GM12878 (cell line): ENCODE results near the gene AXIN1.

Experiments
- ASH2L ChIP-seq: fragments of 300-600, 200-600 bp; sonication (generic); IDR thresholded peaks from 2 replicates; pipeline ENCODE4 v1.6.1; 2017; ENCODE audit warnings: low read depth, mild to moderate bottlenecking, borderline replicate concordance
- CEBPB ChIP-seq, 2 experiments: fragments of 150-350 bp in 1 of 2; IDR thresholded peaks; 2 replicates each; pipeline ENCODE4 v1.6.1; 2012 to 2014; ENCODE audit warnings: low read depth in 2 of 2, low read length in 2 of 2, borderline replicate concordance in 1 of 2, inconsistent platforms in 1 of 2
- EP300 ChIP-seq, 2 experiments: fragments of 150-350 bp in 1 of 2; IDR thresholded peaks; 2 replicates each; pipeline ENCODE4 v1.6.1; 2011 to 2012; ENCODE audit warnings: low read depth in 2 of 2, low read length in 2 of 2, borderline replicate concordance in 1 of 2, improper control_type of control experiment in 1 of 2, inconsistent platforms in 1 of 2; ENCODE audit not compliant: control insufficient read depth in 1 of 2
- FOS ChIP-seq: IDR thresholded peaks from 3 replicates; pipeline ENCODE4 v1.6.1; 2011; ENCODE audit warnings: borderline replicate concordance; ENCODE audit not compliant: insufficient read length; ENCODE audit errors: extremely low read depth
- HDAC2 ChIP-seq: fragments of 200-600 bp; sonication (generic); IDR thresholded peaks from 2 replicates; pipeline ENCODE4 v1.6.1; 2017
- HDGF ChIP-seq: fragments of 450-650 bp; IDR thresholded peaks from 2 replicates; pipeline ENCODE4 v1.6.1; 2016; ENCODE audit warnings: antibody characterized with exemption
- POLR2A ChIP-seq: IDR thresholded peaks from 2 replicates; pipeline ENCODE4 v1.6.1; 2011; ENCODE audit warnings: low read depth, mild to moderate bottlenecking, low read length
- POLR2AphosphoS5 ChIP-seq: IDR thresholded peaks from 2 replicates; pipeline ENCODE4 v1.6.1; 2011; ENCODE audit warnings: mild to moderate bottlenecking, low read length, inconsistent platforms
- RCOR1 ChIP-seq: conservative IDR thresholded peaks from 2 replicates; pipeline ENCODE4 v1.6.1; 2012; ENCODE audit warnings: low read depth, low read length, improper control_type of control experiment
- TF ChIP-seq, protein P1 (sequence below), 3 experiments: IDR thresholded peaks in 2 of 3; conservative IDR thresholded peaks in 1 of 3; 2 replicates each; pipeline ENCODE4 v1.5.1; 2011; ENCODE audit warnings: low read depth in 3 of 3, low read length in 3 of 3, mild to moderate bottlenecking in 3 of 3, control low read depth in 2 of 3, moderate library complexity in 2 of 3, inconsistent platforms in 1 of 3, mixed read lengths in 1 of 3; ENCODE audit not compliant: control insufficient read depth in 2 of 3, insufficient read depth in 1 of 3; ENCODE audit errors: extremely low read depth in 1 of 3

DNA sequence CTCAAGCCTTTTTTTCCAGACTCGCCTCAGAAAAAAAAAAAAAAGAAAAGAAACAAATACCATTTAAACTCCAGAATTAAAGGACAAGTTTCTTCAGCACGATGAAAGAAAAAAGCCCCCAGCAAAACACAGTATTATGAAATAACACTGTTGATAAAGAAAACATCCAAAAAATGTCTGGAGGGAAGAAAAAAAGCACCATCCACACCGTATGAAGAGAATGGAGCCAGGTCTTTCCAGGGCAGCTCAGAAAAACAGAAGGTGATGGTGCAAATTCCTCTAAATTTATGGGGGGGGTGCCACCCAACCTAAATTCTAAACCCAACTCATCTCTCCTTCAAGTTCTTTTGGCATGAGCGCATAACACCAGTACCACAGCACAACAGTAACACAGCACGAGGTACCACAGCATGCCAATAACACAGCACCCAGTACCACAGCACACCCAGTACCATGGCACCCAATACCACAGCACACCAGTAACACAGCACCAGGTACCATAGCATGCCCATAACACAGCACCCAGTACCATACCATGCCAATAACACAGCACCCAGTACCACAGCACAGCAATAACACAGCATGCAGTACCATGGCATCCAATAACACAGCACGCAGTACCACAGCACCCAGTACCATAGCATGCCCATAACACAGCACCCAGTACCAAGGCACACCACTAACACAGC, 19.0 kb downstream of the AXIN1 start:
- no peak for TF ChIP-seq POLR2A
- no peak for TF ChIP-seq FOS
- no peak for TF ChIP-seq EP300 (IDR thresholded peaks at IDR 0.05; ENCODE audit: borderline replicate concordance in 1 of 2, control insufficient read depth in 1 of 2, low read depth in 2 of 2, low read length in 2 of 2)
- TF ChIP-seq ASH2L = no peak
- no peak for TF ChIP-seq RCOR1
- TF ChIP-seq POLR2AphosphoS5 = no peak
- TF ChIP-seq, protein P1, sequence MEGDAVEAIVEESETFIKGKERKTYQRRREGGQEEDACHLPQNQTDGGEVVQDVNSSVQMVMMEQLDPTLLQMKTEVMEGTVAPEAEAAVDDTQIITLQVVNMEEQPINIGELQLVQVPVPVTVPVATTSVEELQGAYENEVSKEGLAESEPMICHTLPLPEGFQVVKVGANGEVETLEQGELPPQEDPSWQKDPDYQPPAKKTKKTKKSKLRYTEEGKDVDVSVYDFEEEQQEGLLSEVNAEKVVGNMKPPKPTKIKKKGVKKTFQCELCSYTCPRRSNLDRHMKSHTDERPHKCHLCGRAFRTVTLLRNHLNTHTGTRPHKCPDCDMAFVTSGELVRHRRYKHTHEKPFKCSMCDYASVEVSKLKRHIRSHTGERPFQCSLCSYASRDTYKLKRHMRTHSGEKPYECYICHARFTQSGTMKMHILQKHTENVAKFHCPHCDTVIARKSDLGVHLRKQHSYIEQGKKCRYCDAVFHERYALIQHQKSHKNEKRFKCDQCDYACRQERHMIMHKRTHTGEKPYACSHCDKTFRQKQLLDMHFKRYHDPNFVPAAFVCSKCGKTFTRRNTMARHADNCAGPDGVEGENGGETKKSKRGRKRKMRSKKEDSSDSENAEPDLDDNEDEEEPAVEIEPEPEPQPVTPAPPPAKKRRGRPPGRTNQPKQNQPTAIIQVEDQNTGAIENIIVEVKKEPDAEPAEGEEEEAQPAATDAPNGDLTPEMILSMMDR (IDR thresholded peaks at IDR 0.05 in 2 of 3, conservative IDR thresholded peaks at IDR 0.05 in 1 of 3; ENCODE audit: control insufficient read depth in 2 of 3, extremely low read depth in 1 of 3, insufficient read depth in 1 of 3, low read depth in 3 of 3, low read length in 3 of 3) = no peak
- TF ChIP-seq CEBPB (IDR thresholded peaks at IDR 0.05; ENCODE audit: borderline replicate concordance in 1 of 2, low read depth in 2 of 2, low read length in 2 of 2) = no peak
- no peak for TF ChIP-seq HDAC2
- TF ChIP-seq HDGF = no peak
